ENCODE data around the gene TTC38. TPM values are rescaled to one million over a fixed set of nuclear protein-coding genes. Genes with fewer than 3 reads are reported as not detected.

Gene TTC38
- total RNA-seq, 2 experiments from 2014 or later = 20.0 to 25.1 TPM

DNA sequence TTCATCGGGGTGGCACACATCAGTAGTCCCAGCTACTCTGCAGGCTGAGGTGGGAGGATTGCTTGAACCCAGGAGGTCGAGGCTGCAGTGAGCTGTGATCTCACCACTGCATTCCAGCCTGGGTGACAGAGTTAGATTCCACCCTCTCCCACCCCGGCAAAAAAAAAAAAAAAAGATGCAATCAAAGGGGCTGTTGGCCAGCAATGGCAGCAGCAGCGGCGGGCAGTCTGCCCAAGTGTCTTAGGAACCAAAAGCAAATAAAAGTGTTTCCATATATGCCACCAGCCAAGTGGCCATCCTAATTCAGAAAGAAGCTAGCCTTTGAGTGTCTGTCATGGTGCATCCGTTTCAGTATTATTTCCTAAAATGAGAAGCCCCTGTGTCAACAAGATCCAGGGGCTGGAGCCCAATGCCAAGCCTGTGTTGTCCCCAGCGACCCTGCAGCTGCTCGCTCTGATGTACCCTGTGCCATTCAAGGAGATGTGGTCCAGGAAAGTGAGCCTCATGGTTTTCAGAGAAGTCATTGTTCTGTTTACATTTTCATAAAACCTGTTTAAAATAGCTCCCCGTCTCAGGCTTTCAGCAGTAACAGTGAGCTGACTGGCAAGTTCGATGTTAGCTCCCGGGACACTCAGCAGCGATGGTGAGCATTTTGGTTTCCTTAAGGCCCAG lies 30.2 kb upstream of the TTC38 start:
- ATAC-seq (no peak), DNase-seq (no peak)
- H3K4me1 Mint-ChIP-seq (ENCODE audit: low read depth) = peaks cover 31% of the 10 kb centered on the region
- ChIA-PET POLR2A (no interaction called here), CTCF (no interaction called here)
- no peak overlapping the region for H3K27ac Mint-ChIP-seq
- H3K36me3 Mint-ChIP-seq (ENCODE audit: low read depth) = peaks cover 30% of the 10 kb centered on the region
- no peaks in the 10 kb centered on the region for H3K9me3 Mint-ChIP-seq (ENCODE audit: insufficient read depth)
- no peaks in the 10 kb centered on the region for H3K27me3 Mint-ChIP-seq (ENCODE audit: low read depth)
- no peak overlapping the region for H3K4me3 Mint-ChIP-seq

DNA sequence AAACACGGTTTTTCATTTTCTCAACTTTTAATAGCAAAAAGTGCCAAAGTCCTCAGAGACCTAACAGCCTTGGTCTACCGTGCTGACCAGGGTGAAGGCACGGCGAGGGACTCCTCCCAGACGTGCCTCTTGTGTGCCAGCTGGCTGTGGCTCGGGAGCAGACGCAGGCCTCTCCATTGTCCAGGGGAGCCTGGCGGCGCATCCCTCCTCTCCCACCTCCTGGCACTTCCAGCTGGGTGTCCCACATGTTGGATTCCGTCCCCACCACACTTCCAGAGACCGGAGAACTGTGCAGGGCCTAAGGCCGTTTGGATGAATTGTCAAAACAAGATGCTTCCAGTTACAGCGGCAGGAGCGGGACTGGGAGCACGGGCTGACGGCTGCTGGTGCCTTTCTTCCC lies 29.3 kb upstream of the TTC38 start:
- Mint-ChIP-seq H3K27me3 (ENCODE audit: low read depth) (no peaks in the 10 kb centered on the region), H3K27ac (peak overlapping the region; percentile 1), H3K9me3 (ENCODE audit: insufficient read depth) (no peaks in the 10 kb centered on the region), H3K4me3 (no peak overlapping the region), H3K4me1 (ENCODE audit: low read depth) (peaks cover 32% of the 10 kb centered on the region), H3K36me3 (ENCODE audit: low read depth) (peaks cover 37% of the 10 kb centered on the region)
- ATAC-seq = no peak
- CTCF ChIA-PET = interaction anchor here (2.0 kb wide), 1 partner anchor 11 kb away, joined by 11 read pairs; the partner anchor contains the start of gene CDPF1
- DNase-seq = no peak
- POLR2A ChIA-PET = no interaction called here

DNA sequence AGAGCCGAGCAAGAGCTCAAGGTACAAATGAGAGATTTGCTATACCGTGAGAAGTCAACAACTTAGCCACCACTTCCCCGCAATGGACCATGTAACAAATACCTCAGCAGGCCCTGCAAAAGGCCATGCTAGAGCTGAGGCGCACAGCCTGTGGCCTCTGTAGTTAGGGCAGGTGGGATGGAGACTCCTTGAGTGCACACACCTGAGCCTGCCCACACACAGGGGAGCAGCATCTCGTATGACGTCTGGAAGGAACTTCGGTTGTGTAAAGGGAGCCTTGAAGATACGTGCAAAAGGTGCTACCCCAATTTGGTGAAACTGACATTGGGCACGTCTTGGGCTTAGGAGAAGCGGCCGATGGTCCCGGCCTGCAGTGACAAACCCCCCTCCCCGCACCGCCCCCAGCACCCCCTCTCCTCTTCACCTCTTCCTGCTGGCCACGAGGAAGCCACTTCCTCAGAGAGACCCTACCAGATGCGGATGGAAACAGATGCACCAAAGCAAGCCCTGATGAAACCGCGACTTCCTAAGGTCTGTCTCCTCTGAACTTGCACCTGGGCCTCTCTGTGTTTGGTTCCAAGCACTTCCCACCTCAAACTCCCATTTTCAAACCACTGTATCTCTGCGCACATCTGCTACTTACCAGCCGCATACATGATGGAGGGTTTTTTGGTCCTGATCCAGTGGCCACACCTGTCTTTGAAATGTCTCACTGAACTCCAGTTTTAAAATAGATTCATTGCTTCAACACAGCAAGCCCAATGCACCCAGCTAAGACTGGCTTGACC lies 28.4 kb upstream of the TTC38 start:
- peak; percentile 57 for DNase-seq
- POLR2A ChIA-PET = interaction anchor here (1.0 kb wide), 1 partner anchor 16 kb away, joined by 3 read pairs; no protein-coding TSS in a partner anchor
- Mint-ChIP-seq H3K27me3 (ENCODE audit: low read depth) (no peaks in the 10 kb centered on the region), H3K4me1 (ENCODE audit: low read depth) (peaks cover 32% of the 10 kb centered on the region), H3K36me3 (ENCODE audit: low read depth) (peaks cover 42% of the 10 kb centered on the region), H3K9me3 (ENCODE audit: insufficient read depth) (no peaks in the 10 kb centered on the region), H3K4me3 (peak overlapping the region; percentile 7), H3K27ac (peak overlapping the region; percentile 84)
- peak; percentile 68 for ATAC-seq
- CTCF ChIA-PET = interaction anchor here (0.9 to 2.0 kb wide), 3 partner anchors 10 to 57 kb away, joined by 3 to 11 read pairs (median 3); partner anchors contain the start of genes CDPF1 and GTSE1

DNA sequence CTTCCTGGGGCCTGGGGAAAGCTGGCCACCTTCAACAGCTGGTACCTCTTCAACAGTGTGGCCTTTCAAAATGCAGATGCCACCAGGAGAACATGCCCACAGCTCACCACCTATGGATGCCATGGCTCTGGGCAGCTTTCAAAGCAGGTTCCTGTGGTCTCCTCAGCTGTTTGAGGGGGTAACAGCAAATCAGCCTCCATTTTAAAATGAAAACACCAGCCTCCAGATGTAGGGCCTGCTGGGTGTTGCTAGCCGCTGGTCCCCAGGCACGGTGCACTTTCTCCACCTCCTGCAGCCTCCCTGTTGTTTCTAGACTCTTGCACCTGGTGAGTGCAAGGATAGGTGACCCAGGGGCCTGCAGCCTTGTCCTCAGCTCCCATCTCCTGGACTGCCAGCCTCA lies 27.7 kb upstream of the TTC38 start:
- H3K4me3 Mint-ChIP-seq = peak overlapping the region; percentile 22
- ChIA-PET POLR2A (interaction anchor here (1.0 kb wide), 1 partner anchor 15 kb away, joined by 3 read pairs; no protein-coding TSS in a partner anchor), CTCF (interaction anchor here (0.9 to 2.0 kb wide), 3 partner anchors 10 to 56 kb away, joined by 3 to 11 read pairs (median 3); partner anchors contain the start of genes CDPF1 and GTSE1)
- peaks cover 32% of the 10 kb centered on the region for H3K4me1 Mint-ChIP-seq (ENCODE audit: low read depth)
- no peaks in the 10 kb centered on the region for H3K27me3 Mint-ChIP-seq (ENCODE audit: low read depth)
- no peak for DNase-seq
- H3K9me3 Mint-ChIP-seq (ENCODE audit: insufficient read depth) = no peaks in the 10 kb centered on the region
- peak overlapping the region; percentile 84 for H3K27ac Mint-ChIP-seq
- H3K36me3 Mint-ChIP-seq (ENCODE audit: low read depth) = peaks cover 41% of the 10 kb centered on the region
- ATAC-seq = peak; percentile 31

GRCh38 chr22:46240506-46240905 lies 27.3 kb upstream of the TTC38 start:
- H3K36me3 Mint-ChIP-seq (ENCODE audit: low read depth) = peaks cover 40% of the 10 kb centered on the region
- H3K27ac Mint-ChIP-seq = peak overlapping the region; percentile 84
- no peak for ATAC-seq
- ChIA-PET POLR2A (interaction anchor here (1.0 kb wide), 1 partner anchor 15 kb away, joined by 3 read pairs; no protein-coding TSS in a partner anchor), CTCF (interaction anchor here (0.9 to 2.0 kb wide), 3 partner anchors 9 to 56 kb away, joined by 3 to 11 read pairs (median 3); partner anchors contain the start of genes CDPF1 and GTSE1)
- no peaks in the 10 kb centered on the region for H3K27me3 Mint-ChIP-seq (ENCODE audit: low read depth)
- H3K4me3 Mint-ChIP-seq = peak overlapping the region; percentile 22
- H3K4me1 Mint-ChIP-seq (ENCODE audit: low read depth) = peaks cover 32% of the 10 kb centered on the region
- H3K9me3 Mint-ChIP-seq (ENCODE audit: insufficient read depth) = no peaks in the 10 kb centered on the region
- no peak for DNase-seq

DNA sequence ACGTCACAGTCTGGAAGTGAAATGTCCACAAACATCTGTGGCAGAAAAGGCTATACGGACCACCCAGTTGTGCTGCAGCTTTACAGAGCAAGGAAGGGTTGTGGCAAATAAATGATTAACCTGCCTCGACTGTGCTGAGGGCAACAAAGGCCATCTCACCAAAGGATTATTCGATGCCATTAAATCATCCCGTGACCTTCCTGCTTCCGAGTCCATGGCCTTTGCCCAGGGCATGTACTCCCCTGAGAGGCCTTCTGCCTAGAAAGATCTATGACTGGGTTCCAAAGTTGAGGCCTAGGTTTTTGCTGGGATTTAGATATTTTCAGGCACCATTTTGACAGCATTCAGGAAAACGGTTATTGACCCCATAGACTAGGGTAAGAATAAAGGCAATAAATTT lies 26.9 kb upstream of the TTC38 start:
- DNase-seq = no peak
- Mint-ChIP-seq H3K4me1 (ENCODE audit: low read depth) (peaks cover 32% of the 10 kb centered on the region), H3K27ac (peak overlapping the region; percentile 84), H3K4me3 (no peak overlapping the region), H3K36me3 (ENCODE audit: low read depth) (peaks cover 39% of the 10 kb centered on the region), H3K27me3 (ENCODE audit: low read depth) (no peaks in the 10 kb centered on the region), H3K9me3 (ENCODE audit: insufficient read depth) (no peaks in the 10 kb centered on the region)
- ATAC-seq = no peak
- ChIA-PET POLR2A (interaction anchor here (1.0 kb wide), 1 partner anchor 9 kb away, joined by 3 read pairs; the partner anchor contains the start of gene CDPF1), CTCF (interaction anchor here (2.2 kb wide), 1 partner anchor 235 kb away, joined by 5 read pairs; no protein-coding TSS in a partner anchor)

- no peak for DNase-seq
- H3K4me3 Mint-ChIP-seq = no peak overlapping the region
- peaks cover 40% of the 10 kb centered on the region for H3K36me3 Mint-ChIP-seq (ENCODE audit: low read depth)
- no peaks in the 10 kb centered on the region for H3K27me3 Mint-ChIP-seq (ENCODE audit: low read depth)
- ChIA-PET POLR2A (interaction anchor here (1.0 kb wide), 1 partner anchor 9 kb away, joined by 3 read pairs; the partner anchor contains the start of gene CDPF1), CTCF (interaction anchor here (2.2 kb wide), 1 partner anchor 235 kb away, joined by 5 read pairs; no protein-coding TSS in a partner anchor)
- H3K4me1 Mint-ChIP-seq (ENCODE audit: low read depth) = peaks cover 32% of the 10 kb centered on the region
- ATAC-seq = no peak
- no peak overlapping the region for H3K27ac Mint-ChIP-seq
- H3K9me3 Mint-ChIP-seq (ENCODE audit: insufficient read depth) = no peaks in the 10 kb centered on the region
These were observed 26.3 kb upstream of the TTC38 start for GRCh38 chr22:46241396-46242007.

DNA sequence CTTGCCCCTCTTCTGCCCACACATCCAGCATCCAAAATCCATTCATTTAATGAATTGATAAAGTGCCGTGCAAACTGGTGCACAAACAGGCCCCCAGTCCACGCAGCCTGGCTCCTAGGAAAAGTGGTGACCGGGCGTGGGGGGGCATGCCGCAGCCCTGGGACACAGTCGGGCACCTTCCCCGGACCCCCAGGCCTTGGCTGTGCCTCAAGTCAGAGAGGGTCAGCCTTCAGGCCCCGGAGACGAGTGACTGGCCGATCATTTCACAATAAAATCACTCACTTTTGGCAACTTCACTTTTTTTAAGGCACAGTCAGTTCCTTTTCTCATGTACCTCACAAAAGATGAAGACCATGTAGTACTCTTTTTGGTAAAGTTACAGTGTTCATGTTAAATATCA lies 25.7 kb upstream of the TTC38 start:
- Mint-ChIP-seq H3K27ac (no peak overlapping the region), H3K27me3 (ENCODE audit: low read depth) (no peaks in the 10 kb centered on the region), H3K36me3 (ENCODE audit: low read depth) (peaks cover 35% of the 10 kb centered on the region), H3K4me3 (no peak overlapping the region), H3K4me1 (ENCODE audit: low read depth) (peaks cover 32% of the 10 kb centered on the region), H3K9me3 (ENCODE audit: insufficient read depth) (no peaks in the 10 kb centered on the region)
- CTCF ChIA-PET = interaction anchor here (2.2 kb wide), 1 partner anchor 236 kb away, joined by 5 read pairs; no protein-coding TSS in a partner anchor
- POLR2A ChIA-PET = interaction anchor here (1.0 kb wide), 1 partner anchor 8 kb away, joined by 3 read pairs; the partner anchor contains the start of gene CDPF1
- ATAC-seq = no peak
- DNase-seq = no peak

DNA sequence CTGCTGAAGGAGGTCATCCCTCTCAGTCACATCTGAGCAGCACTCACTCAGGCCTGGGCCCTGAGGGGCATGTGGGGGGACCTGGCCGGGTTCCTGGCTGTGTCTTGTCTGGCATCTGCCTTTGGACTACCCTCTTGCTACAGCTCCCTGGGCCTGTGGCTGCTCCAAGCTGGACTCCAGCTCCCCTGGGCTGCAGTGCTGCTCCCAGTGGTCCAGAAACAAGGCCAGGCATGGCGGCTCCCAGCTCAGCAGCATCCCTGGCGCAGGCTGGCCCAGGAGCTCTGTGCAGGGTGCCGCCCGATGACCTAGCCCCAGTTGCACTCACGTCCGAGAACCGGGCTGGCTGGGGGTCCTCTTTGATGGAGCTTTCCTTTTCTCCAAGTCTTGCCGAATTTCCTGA lies 23.0 kb upstream of the TTC38 start:
- no peaks in the 10 kb centered on the region for H3K9me3 Mint-ChIP-seq (ENCODE audit: insufficient read depth)
- no peak overlapping the region for H3K27ac Mint-ChIP-seq
- DNase-seq (no peak), ATAC-seq (no peak)
- POLR2A ChIA-PET = interaction anchor here (0.8 to 1.0 kb wide), 2 partner anchors 51 to 53 kb away, joined by 3 read pairs; no protein-coding TSS in a partner anchor
- peaks cover 26% of the 10 kb centered on the region for H3K36me3 Mint-ChIP-seq (ENCODE audit: low read depth)
- peaks cover 36% of the 10 kb centered on the region for H3K4me1 Mint-ChIP-seq (ENCODE audit: low read depth)
- no peak overlapping the region for H3K4me3 Mint-ChIP-seq
- CTCF ChIA-PET = no interaction called here
- H3K27me3 Mint-ChIP-seq (ENCODE audit: low read depth) = no peaks in the 10 kb centered on the region

DNA sequence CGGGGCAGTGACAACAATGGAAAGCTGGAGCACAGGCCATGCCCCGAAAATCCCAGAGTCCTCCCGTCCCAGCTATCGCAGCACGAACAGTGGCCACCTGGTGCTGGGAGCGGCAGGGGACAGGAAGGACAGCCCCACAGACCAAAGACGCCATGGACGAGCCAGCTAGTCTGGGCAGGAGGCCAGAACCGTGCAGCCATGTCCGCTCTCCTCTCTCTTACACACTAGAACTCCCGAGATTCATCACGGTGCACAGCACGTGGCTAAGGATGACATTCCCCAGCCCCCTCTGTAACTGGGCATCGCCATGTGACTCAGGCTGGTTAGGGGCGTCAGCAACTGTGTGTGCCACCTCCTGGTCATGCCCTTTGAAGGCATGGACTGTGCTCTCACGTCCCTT lies 22.3 kb upstream of the TTC38 start:
- POLR2A ChIA-PET = interaction anchor here (0.8 kb wide), 1 partner anchor 51 kb away, joined by 3 read pairs; no protein-coding TSS in a partner anchor
- Mint-ChIP-seq H3K9me3 (ENCODE audit: insufficient read depth) (no peaks in the 10 kb centered on the region), H3K27ac (no peak overlapping the region), H3K36me3 (ENCODE audit: low read depth) (peaks cover 26% of the 10 kb centered on the region), H3K4me1 (ENCODE audit: low read depth) (peaks cover 29% of the 10 kb centered on the region), H3K27me3 (ENCODE audit: low read depth) (no peaks in the 10 kb centered on the region), H3K4me3 (no peak overlapping the region)
- no peak for ATAC-seq
- CTCF ChIA-PET = no interaction called here
- DNase-seq = no peak

DNA sequence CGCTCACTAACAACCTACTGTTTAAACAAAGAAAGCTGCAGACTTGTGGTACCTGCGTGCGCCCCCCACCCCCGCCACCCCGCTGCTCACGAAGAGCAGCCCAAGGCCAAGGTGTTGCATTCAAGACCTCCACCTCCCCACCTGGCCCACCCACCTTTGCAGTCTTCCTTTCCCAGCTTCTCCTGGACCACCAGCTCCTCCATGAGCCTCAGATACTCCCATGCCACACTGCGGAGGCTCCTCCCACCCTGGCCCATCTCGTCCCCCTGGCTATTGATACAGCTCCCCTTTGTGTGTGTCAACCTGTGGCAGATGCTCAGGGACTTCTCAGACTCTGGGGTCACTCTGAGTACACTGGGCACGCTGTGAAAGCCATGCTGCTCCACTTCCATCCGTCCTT lies 21.6 kb upstream of the TTC38 start:
- ChIA-PET POLR2A (no interaction called here), CTCF (no interaction called here)
- Mint-ChIP-seq H3K27me3 (ENCODE audit: low read depth) (no peaks in the 10 kb centered on the region), H3K4me1 (ENCODE audit: low read depth) (peaks cover 28% of the 10 kb centered on the region), H3K4me3 (no peak overlapping the region), H3K27ac (no peak overlapping the region), H3K9me3 (ENCODE audit: insufficient read depth) (no peaks in the 10 kb centered on the region), H3K36me3 (ENCODE audit: low read depth) (peaks cover 23% of the 10 kb centered on the region)
- ATAC-seq = no peak
- no peak for DNase-seq
